IMR-90 (cell line): ENCODE data around the gene NFATC1. TPM values are rescaled to one million over a fixed set of nuclear protein-coding genes. Genes with fewer than 3 reads are reported as not detected.
"Not testable (repeated sequence)": the region's sequence is repeated elsewhere in the genome, so short reads cannot be mapped to it uniquely, and the experiment has no call there.

Source experiments
- ATAC-seq: fragments of 200-7000 bp; cut with Tn5 transposase; 2 replicates; pipeline ENCODE4 v1.9.1; 2020; ENCODE audit warnings: low read depth, mild to moderate bottlenecking, moderate library complexity
- BruUV-seq: library from RNA; stranded (reverse); fragments of 400-500 nt; replicated peaks from 2 replicates; lab custom pipeline; 2021; lab: Mats Ljungman, UMichigan
- CTCF ChIA-PET: fragments of 300-600 bp; formaldehyde crosslinking; extraction: SDS; loops from one replicate; lab custom pipeline; 2021; ENCODE audit warnings: antibody characterized with exemption; lab: Yijun Ruan, JAX
- POLR2A ChIA-PET: fragments of 300-600 bp; sonication (Branson Sonifier 250); formaldehyde crosslinking; loops from one replicate; lab custom pipeline; 2022; ENCODE audit warnings: antibody characterized with exemption; ENCODE audit not compliant: unreplicated experiment; lab: Charles Lee
- DNase-seq: peaks from one replicate; pipeline ENCODE4 v3.0.0; 2013
- H2AFZ ChIP-seq: replicated peaks from 2 replicates; pipeline ENCODE3; 2013; ENCODE audit warnings: low read length, mild to moderate bottlenecking; ENCODE audit not compliant: poor library complexity
- H2AK5ac ChIP-seq: 2 replicates; pipeline ENCODE4 v1.6.1; 2013; ENCODE audit warnings: low read depth, low read length, inconsistent platforms
- H2AK9ac ChIP-seq: replicated peaks from 2 replicates; pipeline ENCODE3; 2013; ENCODE audit warnings: mild to moderate bottlenecking, low read depth, low read length, moderate library complexity; ENCODE audit not compliant: poor library complexity
- H2BK120ac ChIP-seq: 2 replicates; pipeline ENCODE4 v1.6.1; 2013; ENCODE audit warnings: low read depth, low read length, inconsistent platforms
- H2BK15ac ChIP-seq: 3 replicates; pipeline ENCODE4 v1.6.1; 2013; ENCODE audit warnings: low read depth, low read length, inconsistent platforms
- H2BK20ac ChIP-seq: 2 replicates; pipeline ENCODE4 v1.6.1; 2013; ENCODE audit warnings: low read depth, mild to moderate bottlenecking, inconsistent platforms, low read length, moderate library complexity
- H2BK5ac ChIP-seq: 2 replicates; pipeline ENCODE4 v1.6.1; 2013; ENCODE audit warnings: mild to moderate bottlenecking, low read depth, low read length, inconsistent platforms; ENCODE audit not compliant: poor library complexity, severe bottlenecking
- H3K14ac ChIP-seq: replicated peaks from 2 replicates; pipeline ENCODE4 v1.6.1; 2013; ENCODE audit warnings: low read depth, low read length, inconsistent platforms
- H3K18ac ChIP-seq: 2 replicates; pipeline ENCODE4 v1.6.1; 2013; ENCODE audit warnings: low read depth, low read length, control low read depth
- H3K23ac ChIP-seq: 2 replicates; pipeline ENCODE4 v1.6.1; 2013; ENCODE audit warnings: low read depth, low read length, inconsistent platforms
- H3K27ac ChIP-seq: 2 replicates; pipeline ENCODE4 v1.5.1; 2013; ENCODE audit warnings: mild to moderate bottlenecking, control low read depth, low read length; ENCODE audit not compliant: insufficient read depth
- H3K27me3 ChIP-seq: 2 replicates; pipeline ENCODE4 v1.6.1; 2013; ENCODE audit warnings: low read length; ENCODE audit not compliant: control insufficient read depth, insufficient read depth
- H3K36me3 ChIP-seq: 2 replicates; pipeline ENCODE4 v1.6.1; 2013; ENCODE audit warnings: low read length, mixed read lengths; ENCODE audit not compliant: control insufficient read depth, insufficient read depth
- H3K4ac ChIP-seq: 2 replicates; pipeline ENCODE4 v1.6.1; 2013; ENCODE audit warnings: low read depth, low read length, inconsistent platforms
- H3K4me1 ChIP-seq: 2 replicates; pipeline ENCODE4 v1.6.1; 2013; ENCODE audit warnings: low read length, mixed read lengths; ENCODE audit not compliant: control insufficient read depth, insufficient read depth
- H3K4me2 ChIP-seq: 2 replicates; pipeline ENCODE4 v1.6.1; 2013; ENCODE audit warnings: low read depth, mild to moderate bottlenecking, control low read depth, low read length, moderate library complexity
- H3K4me3 ChIP-seq: 2 replicates; pipeline ENCODE4 v1.5.1; 2013; ENCODE audit warnings: low read depth, mild to moderate bottlenecking, control low read depth, low read length, moderate library complexity; ENCODE audit not compliant: insufficient read depth
- H3K56ac ChIP-seq: 2 replicates; pipeline ENCODE4 v1.6.1; 2013; ENCODE audit warnings: low read length, inconsistent platforms; ENCODE audit not compliant: insufficient read depth; ENCODE audit errors: extremely low read depth
- H3K79me1 ChIP-seq, 2 experiments: 2 replicates each; pipeline ENCODE4 v1.6.1; 2013; ENCODE audit warnings: low read length in 2 of 2, inconsistent platforms in 1 of 2, low read depth in 1 of 2
- H3K9ac ChIP-seq: 2 replicates; pipeline ENCODE4 v1.6.1; 2013; ENCODE audit warnings: low read depth, low read length, control low read depth
- H3K9me1 ChIP-seq: 2 replicates; pipeline ENCODE4 v1.6.1; 2013; ENCODE audit warnings: low read length, inconsistent platforms; ENCODE audit not compliant: insufficient read depth
- H3K9me3 ChIP-seq: 2 replicates; pipeline ENCODE4 v1.6.1; 2013; ENCODE audit warnings: low read length; ENCODE audit not compliant: control insufficient read depth, insufficient read depth
- H4K20me1 ChIP-seq: 2 replicates; pipeline ENCODE4 v1.6.1; 2013; ENCODE audit warnings: low read length, inconsistent platforms; ENCODE audit not compliant: insufficient read depth
- H4K5ac ChIP-seq: 2 replicates; pipeline ENCODE4 v1.6.1; 2013; ENCODE audit warnings: mild to moderate bottlenecking, low read depth, low read length, control low read depth
- H4K8ac ChIP-seq, 2 experiments: 2 replicates each; pipeline ENCODE4 v1.6.1; 2013; ENCODE audit warnings: low read depth in 2 of 2, low read length in 2 of 2, control low read depth in 1 of 2, inconsistent platforms in 1 of 2
- H4K91ac ChIP-seq: 2 replicates; pipeline ENCODE4 v1.6.1; 2013; ENCODE audit warnings: low read depth, low read length, inconsistent platforms; ENCODE audit not compliant: insufficient read depth
- BHLHE40 ChIP-seq: fragments of 150-350 bp; IDR thresholded peaks from 2 replicates; pipeline ENCODE4 v1.6.1; 2016; ENCODE audit warnings: mild to moderate bottlenecking, low read depth, low read length
- MAFK ChIP-seq: IDR thresholded peaks from 2 replicates; pipeline ENCODE4 v1.6.1; 2012; ENCODE audit warnings: low read depth, low read length, improper control_type of control experiment
- MAZ ChIP-seq: IDR thresholded peaks from 2 replicates; pipeline ENCODE4 v1.6.1; 2012; ENCODE audit warnings: low read depth, mild to moderate bottlenecking, low read length, improper control_type of control experiment, moderate library complexity, borderline replicate concordance
- MXI1 ChIP-seq: IDR thresholded peaks from 2 replicates; pipeline ENCODE4 v1.6.1; 2012; ENCODE audit warnings: low read depth, mild to moderate bottlenecking, low read length, moderate library complexity, borderline replicate concordance
- WGBS, 2 experiments: methylation state at CpG; one replicate each; pipeline versions ENCODE4 v1.1.5 to v1.1.7; 2013; ENCODE audit warnings: missing lambda C conversion rate in 2 of 2; ENCODE audit not compliant: insufficient read length in 1 of 2; ENCODE audit errors: extremely low coverage in 2 of 2; 5-methylcytosine and 5-hydroxymethylcytosine counted together
- dilution Hi-C: fragments of 300-500 bp; cut with HindIII; formaldehyde crosslinking; loops from one replicate; pipeline ENCODE4 v1.14.3; 2018; ENCODE audit warnings: low sequenced_read_pairs; ENCODE audit not compliant: unreplicated experiment
- in situ Hi-C: fragments of 300-500 bp; cut with MboI; formaldehyde crosslinking; loops from 3 replicates; pipeline ENCODE4 v1.14.3; 2019; ENCODE audit warnings: low sequenced_read_pairs, inconsistent platforms, mixed read lengths
- intact Hi-C: fragments of 100-400 bp; cut with micrococcal nuclease; formaldehyde crosslinking; loops from 2 replicates; pipeline ENCODE4 v1.10.0; 2022
- polyA plus RNA-seq, 3 experiments: library from polyadenylated mRNA; depleted of rRNA; stranded (reverse); fragments of >200 nt; gene quantifications; 2 replicates each; pipeline ENCODE4 v1.2.3, GENCODE V29; 2012; ENCODE audit warnings: low replicate concordance in 1 of 3
- total RNA-seq: library from RNA; depleted of rRNA; stranded (reverse); fragments of >200 nt; gene quantifications from 2 replicates; pipeline ENCODE4 v1.2.3, GENCODE V29; 2012

NFATC1 gene
- total and polyA plus RNA-seq, 2 of the 4 experiments (the other 2 are of a cell fraction): 0.36 to 1.8 TPM

- TF ChIP-seq BHLHE40 (no peak), MAFK (no peak), MAZ (no peak), MXI1 (no peak)
- Histone ChIP-seq H3K4me1 (peaks cover 5% of the 10 kb centered on the region; the same call in 1 of the 2 replicates), H3K4me2 (no peak overlapping the region), H4K8ac (no peak overlapping the region), H3K36me3 (no peaks in the 10 kb centered on the region), H3K9ac (no peak overlapping the region), H3K4ac (no peak overlapping the region), H2BK120ac (no peak overlapping the region), H2AFZ (no peak overlapping the region), H3K56ac (no peak overlapping the region), H2BK20ac (no peak overlapping the region), H2AK5ac (no peak overlapping the region), H4K5ac (no peak overlapping the region), H3K18ac (no peak overlapping the region), H3K27me3 (no peaks in the 10 kb centered on the region; the same call in 1 of the 2 replicates), H3K14ac (no peak overlapping the region), H2BK5ac (no peak overlapping the region), H4K20me1 (no peaks in the 10 kb centered on the region), H2BK15ac (no peak overlapping the region), H3K9me1 (no peaks in the 10 kb centered on the region), H3K9me3 (peaks cover 7% of the 10 kb centered on the region), H3K4me3 (no peak overlapping the region), H4K91ac (no peak overlapping the region), H2AK9ac (no peak overlapping the region), H3K79me1 (no peaks in the 10 kb centered on the region), H3K27ac (no peak overlapping the region), H3K23ac (no peak overlapping the region)
- no peak for ATAC-seq
- POLR2A ChIA-PET: no interaction called here
- in situ Hi-C loops: no loop called here
- DNase-seq: no peak
- BruUV-seq: no TSS peak
- dilution Hi-C loops: no loop called here
- CTCF ChIA-PET: no interaction called here
- 91% methylated on average over 4 of the region's 12 CpGs; no CpG with 5 or more reads in 1 of the 2 experiments for WGBS, 2 experiments
- intact Hi-C loops: no loop called here
Measured at GRCh38 chr18:79504034-79504433, 108.3 kb downstream of the NFATC1 start.

GRCh38 chr18:79504495-79504894, 108.8 kb downstream of the NFATC1 start:
- H3K79me1 ChIP-seq, in situ Hi-C loops, H2AK9ac ChIP-seq, H4K20me1 ChIP-seq, H3K4me1 ChIP-seq, H2AK5ac ChIP-seq, H4K8ac ChIP-seq, H3K18ac ChIP-seq, BruUV-seq, H3K27ac ChIP-seq, H3K9ac ChIP-seq, H4K91ac ChIP-seq, dilution Hi-C loops, H3K4me3 ChIP-seq, H3K23ac ChIP-seq, H3K56ac ChIP-seq, H3K4me2 ChIP-seq, H3K9me3 ChIP-seq, H3K36me3 ChIP-seq, DNase-seq, H2BK5ac ChIP-seq, H3K4ac ChIP-seq, ATAC-seq, H2BK20ac ChIP-seq, CTCF ChIA-PET, H4K5ac ChIP-seq, H2AFZ ChIP-seq, POLR2A ChIA-PET, H3K27me3 ChIP-seq, H2BK120ac ChIP-seq, H3K9me1 ChIP-seq, intact Hi-C loops, H2BK15ac ChIP-seq, H3K14ac ChIP-seq: not testable (repeated sequence)
- 80% methylated on average over 1 of the region's 6 CpGs; no CpG with 5 or more reads in 1 of the 2 experiments for WGBS, 2 experiments
